ENCODE data around the gene COBL.

GRCh38 chr7:51150193-51150592 is 166.4 kb downstream of the COBL start:
- TF ChIP-seq, protein P1, sequence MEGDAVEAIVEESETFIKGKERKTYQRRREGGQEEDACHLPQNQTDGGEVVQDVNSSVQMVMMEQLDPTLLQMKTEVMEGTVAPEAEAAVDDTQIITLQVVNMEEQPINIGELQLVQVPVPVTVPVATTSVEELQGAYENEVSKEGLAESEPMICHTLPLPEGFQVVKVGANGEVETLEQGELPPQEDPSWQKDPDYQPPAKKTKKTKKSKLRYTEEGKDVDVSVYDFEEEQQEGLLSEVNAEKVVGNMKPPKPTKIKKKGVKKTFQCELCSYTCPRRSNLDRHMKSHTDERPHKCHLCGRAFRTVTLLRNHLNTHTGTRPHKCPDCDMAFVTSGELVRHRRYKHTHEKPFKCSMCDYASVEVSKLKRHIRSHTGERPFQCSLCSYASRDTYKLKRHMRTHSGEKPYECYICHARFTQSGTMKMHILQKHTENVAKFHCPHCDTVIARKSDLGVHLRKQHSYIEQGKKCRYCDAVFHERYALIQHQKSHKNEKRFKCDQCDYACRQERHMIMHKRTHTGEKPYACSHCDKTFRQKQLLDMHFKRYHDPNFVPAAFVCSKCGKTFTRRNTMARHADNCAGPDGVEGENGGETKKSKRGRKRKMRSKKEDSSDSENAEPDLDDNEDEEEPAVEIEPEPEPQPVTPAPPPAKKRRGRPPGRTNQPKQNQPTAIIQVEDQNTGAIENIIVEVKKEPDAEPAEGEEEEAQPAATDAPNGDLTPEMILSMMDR (IDR thresholded peaks at IDR 0.05) = no peak
- no peak for TF ChIP-seq POLR2A (IDR thresholded peaks at IDR 0.05)

Data from uterus (tissue), 2 donors.